Amniotic epithelial cell (primary cell): ENCODE results near the gene IL1RN.

Experiments used
- DNase-seq: peaks from one replicate; pipeline ENCODE4 v3.0.0-alpha.2; 2010; ENCODE audit warnings: low read depth

IL1RN gene

GRCh38 chr2:113129519-113130078 lies 2.2 kb downstream of the IL1RN start:
- DNase-seq, result no peak

GRCh38 chr2:113131352-113132185 lies 4.2 kb downstream of the IL1RN start:
- no peak for DNase-seq

GRCh38 chr2:113132414-113133021 lies 5.1 kb downstream of the IL1RN start:
- DNase-seq, result no peak

- no peak for DNase-seq
Measured at GRCh38 chr2:113133704-113134598, 6.6 kb downstream of the IL1RN start.

GRCh38 chr2:113134717-113135116 lies 7.3 kb downstream of the IL1RN start:
- DNase-seq, result no peak

GRCh38 chr2:113135317-113135716 lies 7.9 kb downstream of the IL1RN start:
- no peak for DNase-seq

GRCh38 chr2:113136828-113137775 lies 9.7 kb downstream of the IL1RN start:
- peak; percentile 28 for DNase-seq

- DNase-seq, result no peak
Measured at GRCh38 chr2:113137827-113138226, 10.4 kb downstream of the IL1RN start.

GRCh38 chr2:113138428-113139322 lies 11.3 kb downstream of the IL1RN start:
- DNase-seq, result peak; percentile 57

GRCh38 chr2:113141451-113141850 lies 14.1 kb downstream of the IL1RN start:
- no peak for DNase-seq

GRCh38 chr2:113142290-113142689 lies 14.9 kb downstream of the IL1RN start:
- DNase-seq, result no peak

- no peak for DNase-seq
Measured at GRCh38 chr2:113144259-113144658, 16.9 kb downstream of the IL1RN start.

GRCh38 chr2:113148606-113149552 lies 21.5 kb downstream of the IL1RN start:
- DNase-seq, result no peak

GRCh38 chr2:113149553-113150257 lies 22.3 kb downstream of the IL1RN start:
- DNase-seq, result no peak

- no peak for DNase-seq
Measured at GRCh38 chr2:113150258-113150601, 22.8 kb downstream of the IL1RN start.

GRCh38 chr2:113155331-113155730 lies 27.9 kb downstream of the IL1RN start:
- DNase-seq, result no peak

GRCh38 chr2:113156278-113157117 lies 29.1 kb downstream of the IL1RN start:
- no peak for DNase-seq
